Ascending aorta (tissue), 2 donors: Measurements from ENCODE around the gene SNRNP70. TPM values are rescaled to one million over a fixed set of nuclear protein-coding genes. Genes with fewer than 3 reads are reported as not detected.
A peak's percentile ranks its signal among the peaks of the same experiment; 100 is the strongest.

ENCODE experiments used
- DNase-seq, 2 donors: peaks; one replicate each; pipeline ENCODE4 v3.0.0-alpha.2; 2019; ENCODE audit warnings: low spot score in 2 of 2
- H3K27ac ChIP-seq, 2 donors: fragments of 200-600 bp; sonication (generic); one replicate each; pipeline ENCODE4 v1.5.1; 2016 to 2017; ENCODE audit warnings: mild to moderate bottlenecking in 1 of 2
- H3K27me3 ChIP-seq: fragments of 200-600 bp; sonication (generic); one replicate; pipeline ENCODE4 v1.5.1; 2017
- H3K36me3 ChIP-seq, 2 donors: fragments of 200-600 bp; sonication (generic); one replicate each; pipeline ENCODE4 v1.5.1; 2016
- H3K4me1 ChIP-seq, 2 donors: fragments of 200-600 bp; sonication (generic); one replicate each; pipeline ENCODE4 v1.5.1; 2016 to 2017; ENCODE audit warnings: mild to moderate bottlenecking in 1 of 2
- H3K4me3 ChIP-seq, 2 donors: fragments of 200-600 bp; sonication (generic); one replicate each; pipeline ENCODE4 v1.5.1; 2016 to 2017; ENCODE audit warnings: mild to moderate bottlenecking in 1 of 2
- H3K9me3 ChIP-seq, 2 donors: fragments of 200-600 bp; sonication (generic); one replicate each; pipeline ENCODE4 v1.5.1; 2016
- intact Hi-C: fragments of 100-400 bp; cut with DNase I; formaldehyde crosslinking; loops from one replicate; pipeline ENCODE4 v1.15.1; 2023
- total RNA-seq: library from RNA; depleted of rRNA; stranded (reverse); fragments of >200 nt; gene quantifications from one replicate; pipeline ENCODE4 v1.1.0, GENCODE V29; 2016
- TF ChIP-seq, protein P1 (sequence below), 3 experiments: fragments of 200-600 bp in 2 of 3; fragments of 450-650 bp in 1 of 3; sonication (generic) in 2 of 3; IDR thresholded peaks; one replicate each; pipeline ENCODE4 v1.5.1; 2016 to 2019; ENCODE audit warnings: antibody characterized with exemption in 3 of 3, mild to moderate bottlenecking in 1 of 3, moderate library complexity in 1 of 3

The SNRNP70 gene
- total RNA-seq, 1 donor from 2014 or later: 185 TPM

DNA sequence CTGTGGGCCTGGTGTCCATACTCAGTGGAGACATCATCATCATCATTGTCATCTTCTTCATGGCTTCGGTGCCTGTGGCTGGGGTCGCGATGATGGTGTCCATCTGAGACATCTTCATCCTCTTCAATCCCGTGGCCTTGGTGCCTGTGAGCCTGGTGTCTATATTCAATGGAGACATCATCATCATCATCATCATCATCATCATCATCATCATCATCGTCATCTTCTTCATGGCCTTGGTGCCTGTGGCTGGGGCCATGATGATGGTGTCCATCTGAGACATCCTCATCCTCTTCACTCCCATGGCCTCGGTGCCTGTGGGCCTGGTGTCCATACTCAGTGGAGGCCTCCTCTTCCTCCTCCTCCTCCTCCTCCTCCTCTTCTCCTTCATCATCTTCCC lies 69.0 kb downstream of the SNRNP70 start:
- no peaks in the 10 kb centered on the region for H3K27me3 ChIP-seq
- intact Hi-C loops: no loop called here
- H3K4me3 ChIP-seq: no peak overlapping the region
- H3K27ac ChIP-seq: peak overlapping the region in 1 of 2 donors; percentile 60
- no peaks in the 10 kb centered on the region for H3K36me3 ChIP-seq
- no peak for DNase-seq
- H3K9me3 ChIP-seq: no peaks in the 10 kb centered on the region
- peaks cover 3 to 11% of the 10 kb centered on the region in 2 donors for H3K4me1 ChIP-seq
- TF ChIP-seq, protein P1, sequence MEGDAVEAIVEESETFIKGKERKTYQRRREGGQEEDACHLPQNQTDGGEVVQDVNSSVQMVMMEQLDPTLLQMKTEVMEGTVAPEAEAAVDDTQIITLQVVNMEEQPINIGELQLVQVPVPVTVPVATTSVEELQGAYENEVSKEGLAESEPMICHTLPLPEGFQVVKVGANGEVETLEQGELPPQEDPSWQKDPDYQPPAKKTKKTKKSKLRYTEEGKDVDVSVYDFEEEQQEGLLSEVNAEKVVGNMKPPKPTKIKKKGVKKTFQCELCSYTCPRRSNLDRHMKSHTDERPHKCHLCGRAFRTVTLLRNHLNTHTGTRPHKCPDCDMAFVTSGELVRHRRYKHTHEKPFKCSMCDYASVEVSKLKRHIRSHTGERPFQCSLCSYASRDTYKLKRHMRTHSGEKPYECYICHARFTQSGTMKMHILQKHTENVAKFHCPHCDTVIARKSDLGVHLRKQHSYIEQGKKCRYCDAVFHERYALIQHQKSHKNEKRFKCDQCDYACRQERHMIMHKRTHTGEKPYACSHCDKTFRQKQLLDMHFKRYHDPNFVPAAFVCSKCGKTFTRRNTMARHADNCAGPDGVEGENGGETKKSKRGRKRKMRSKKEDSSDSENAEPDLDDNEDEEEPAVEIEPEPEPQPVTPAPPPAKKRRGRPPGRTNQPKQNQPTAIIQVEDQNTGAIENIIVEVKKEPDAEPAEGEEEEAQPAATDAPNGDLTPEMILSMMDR (IDR thresholded peaks at IDR 0.05): no peak

GRCh38 chr19:49155005-49155819 lies 70.0 kb downstream of the SNRNP70 start, which contains the start of gene HRC:
Gene HRC (minus strand): TSS chr19:49155396. CDS start chr19:49155237, 159 bp downstream.
- H3K4me3 ChIP-seq: no peak within 1 kb of the TSS
- no peak for DNase-seq
- H3K27me3 ChIP-seq: no peaks in the 10 kb centered on the region
- TF ChIP-seq, protein P1 (IDR thresholded peaks at IDR 0.05): no peak
- H3K27ac ChIP-seq: peak within 1 kb of the TSS; percentile 56 to 60
- peaks cover 0 to 9% of the 10 kb centered on the region in 2 donors for H3K4me1 ChIP-seq
- H3K9me3 ChIP-seq: no peaks in the 10 kb centered on the region
- H3K36me3 ChIP-seq: no peaks in the 10 kb centered on the region
- intact Hi-C loops: no loop called here

GRCh38 chr19:49155820-49156346 lies 70.6 kb downstream of the SNRNP70 start:
- Histone ChIP-seq H3K9me3 (no peaks in the 10 kb centered on the region), H3K4me1 (peaks cover 0 to 5% of the 10 kb centered on the region in 2 donors), H3K4me3 (no peak overlapping the region), H3K36me3 (no peaks in the 10 kb centered on the region), H3K27me3 (no peaks in the 10 kb centered on the region), H3K27ac (peak overlapping the region; percentile 56 to 60)
- intact Hi-C loops: no loop called here
- TF ChIP-seq, protein P1 (IDR thresholded peaks at IDR 0.05): no peak
- DNase-seq: no peak

- peak within 1 kb of the TSS; percentile 66 to 72 for H3K27ac ChIP-seq
- TF ChIP-seq, protein P1 (IDR thresholded peaks at IDR 0.05): no peak
- intact Hi-C loops: no loop called here
- no peaks in the 10 kb centered on the region for H3K27me3 ChIP-seq
- H3K4me1 ChIP-seq: no peaks in the 10 kb centered on the region
- H3K36me3 ChIP-seq: no peaks in the 10 kb centered on the region
- H3K4me3 ChIP-seq: peak within 1 kb of the TSS; percentile 65 to 80
- no peaks in the 10 kb centered on the region for H3K9me3 ChIP-seq
- peak; percentile 68 to 95 for DNase-seq
Observed at GRCh38 chr19:49157445-49158224, 72.4 kb downstream of the SNRNP70 start, which contains the start of gene TRPM4. Gene TRPM4 (plus strand): TSS chr19:49157792. CDS start chr19:49157867, 75 bp downstream.

Other genes starting within 250 kb of the SNRNP70 start
- 9.8 TPM for gene HSD17B14, start 249.0 kb upstream of the SNRNP70 start, total RNA-seq
- gene PLEKHA4, start 216.8 kb upstream of the SNRNP70 start, total RNA-seq: 237 TPM
- gene PPP1R15A, start 213.0 kb upstream of the SNRNP70 start, total RNA-seq: 142 TPM
- not detected for gene TULP2, start 186.7 kb upstream of the SNRNP70 start, total RNA-seq
- gene NUCB1, start 185.1 kb upstream of the SNRNP70 start, total RNA-seq: 505 TPM
- gene DHDH, start 151.8 kb upstream of the SNRNP70 start, total RNA-seq: not detected
- 182 TPM for gene BAX, start 130.6 kb upstream of the SNRNP70 start, total RNA-seq
- 7,736 TPM for gene FTL, start 120.1 kb upstream of the SNRNP70 start, total RNA-seq
- 21.8 TPM for gene GYS1, start 92.1 kb upstream of the SNRNP70 start, total RNA-seq
- 106 TPM for gene RUVBL2, start 91.6 kb upstream of the SNRNP70 start, total RNA-seq
- not detected for gene LHB, start 68.4 kb upstream of the SNRNP70 start, total RNA-seq
- gene CGB3, start 61.1 kb upstream of the SNRNP70 start, total RNA-seq: not detected
- gene CGB2, start 53.6 kb upstream of the SNRNP70 start, total RNA-seq: not detected
- not detected for gene CGB1, start 48.6 kb upstream of the SNRNP70 start, total RNA-seq
- not detected for gene CGB5, start 41.6 kb upstream of the SNRNP70 start, total RNA-seq
- not detected for gene CGB8, start 36.3 kb upstream of the SNRNP70 start, total RNA-seq
- 10.2 TPM for gene CGB7, start 27.7 kb upstream of the SNRNP70 start, total RNA-seq
- gene NTF4, start 20.6 kb upstream of the SNRNP70 start, total RNA-seq: not detected
- not detected for gene KCNA7, start 12.8 kb upstream of the SNRNP70 start, total RNA-seq
- 42.1 TPM for gene LIN7B, start 28.9 kb downstream of the SNRNP70 start, total RNA-seq
- not detected for gene C19orf73, start 33.7 kb downstream of the SNRNP70 start, total RNA-seq
- 33.3 TPM for gene PPFIA3, start 34.1 kb downstream of the SNRNP70 start, total RNA-seq
- gene HRC, start 69.9 kb downstream of the SNRNP70 start, total RNA-seq: not detected
- gene TRPM4, start 72.3 kb downstream of the SNRNP70 start, total RNA-seq: 63.4 TPM
- 0.85 TPM for gene SLC6A16, start 239.7 kb downstream of the SNRNP70 start, total RNA-seq
- gene CD37, start 250.0 kb downstream of the SNRNP70 start, total RNA-seq: 15.6 TPM